H9 (cell line): ENCODE results near the gene ABCF1. TPM values are rescaled to one million over a fixed set of nuclear protein-coding genes. Genes with fewer than 3 reads are reported as not detected.

ENCODE experiments used
- DNase-seq: peaks from one replicate; pipeline ENCODE4 v3.0.0-alpha.2; 2017
- H2AFZ ChIP-seq: one replicate; pipeline ENCODE4 v1.6.1; 2013; ENCODE audit warnings: mild to moderate bottlenecking, low read length, control low read depth, moderate library complexity
- H2AK5ac ChIP-seq: 2 replicates; pipeline ENCODE4 v1.6.1; 2013; ENCODE audit warnings: low read length, control low read depth, mixed read lengths; ENCODE audit not compliant: insufficient read length
- H2BK120ac ChIP-seq: one replicate; pipeline ENCODE4 v1.6.1; 2013; ENCODE audit warnings: low read depth, mild to moderate bottlenecking, low read length, control low read depth, inconsistent platforms; ENCODE audit not compliant: poor library complexity, severe bottlenecking
- H2BK12ac ChIP-seq: 2 replicates; pipeline ENCODE4 v1.6.1; 2013; ENCODE audit warnings: low read length, control low read depth, mixed read lengths, low read depth; ENCODE audit not compliant: insufficient read length
- H2BK15ac ChIP-seq: 2 replicates; pipeline ENCODE4 v1.6.1; 2013; ENCODE audit warnings: low read depth, low read length, control low read depth
- H2BK20ac ChIP-seq: one replicate; pipeline ENCODE4 v1.6.1; 2013; ENCODE audit warnings: low read depth, mild to moderate bottlenecking, low read length, control low read depth, inconsistent platforms; ENCODE audit not compliant: poor library complexity, severe bottlenecking
- H2BK5ac ChIP-seq: 2 replicates; pipeline ENCODE4 v1.6.1; 2013; ENCODE audit warnings: low read length, control low read depth, mixed read lengths; ENCODE audit not compliant: insufficient read length
- H3K14ac ChIP-seq: 2 replicates; pipeline ENCODE4 v1.6.1; 2013; ENCODE audit warnings: low read length, control low read depth; ENCODE audit not compliant: insufficient read depth
- H3K18ac ChIP-seq: 2 replicates; pipeline ENCODE4 v1.6.1; 2013; ENCODE audit warnings: low read depth, mild to moderate bottlenecking, mixed read lengths, low read length, control low read depth; ENCODE audit not compliant: insufficient read length
- H3K23ac ChIP-seq: 2 replicates; pipeline ENCODE4 v1.6.1; 2013; ENCODE audit warnings: low read length, control low read depth, mixed read lengths, low read depth; ENCODE audit not compliant: insufficient read length
- H3K23me2 ChIP-seq: 2 replicates; pipeline ENCODE4 v1.6.1; 2013; ENCODE audit warnings: low read depth, mild to moderate bottlenecking, mixed read lengths, low read length, control low read depth; ENCODE audit not compliant: insufficient read length, poor library complexity, severe bottlenecking
- H3K27ac ChIP-seq: 2 replicates; pipeline ENCODE4 v1.5.1; 2013; ENCODE audit warnings: low read length, control low read depth, mixed read lengths, low read depth; ENCODE audit not compliant: insufficient read length
- H3K27me3 ChIP-seq: 2 replicates; pipeline ENCODE4 v1.6.1; 2013; ENCODE audit warnings: low read length, control low read depth, inconsistent platforms; ENCODE audit not compliant: insufficient read depth
- H3K4ac ChIP-seq: 2 replicates; pipeline ENCODE4 v1.6.1; 2013; ENCODE audit warnings: low read depth, mild to moderate bottlenecking, control low read depth, inconsistent platforms, low read length, moderate library complexity
- H3K4me1 ChIP-seq: 2 replicates; pipeline ENCODE4 v1.6.1; 2013; ENCODE audit warnings: low read length, control low read depth, inconsistent platforms; ENCODE audit not compliant: insufficient read depth
- H3K4me2 ChIP-seq: 2 replicates; pipeline ENCODE4 v1.6.1; 2013; ENCODE audit warnings: low read length, control low read depth, mixed read lengths; ENCODE audit not compliant: insufficient read length, insufficient read depth
- H3K56ac ChIP-seq: 2 replicates; pipeline ENCODE4 v1.6.1; 2013; ENCODE audit warnings: low read depth, mild to moderate bottlenecking, mixed read lengths, low read length, control low read depth; ENCODE audit not compliant: insufficient read length
- H3K79me1 ChIP-seq: 2 replicates; pipeline ENCODE4 v1.6.1; 2013; ENCODE audit warnings: low read depth, mild to moderate bottlenecking, moderate library complexity, low read length, control low read depth, inconsistent platforms; ENCODE audit not compliant: insufficient read depth, poor library complexity, severe bottlenecking
- H3K79me2 ChIP-seq: 2 replicates; pipeline ENCODE4 v1.6.1; 2013; ENCODE audit warnings: low read length, control low read depth, inconsistent platforms; ENCODE audit not compliant: insufficient read depth
- H3K9ac ChIP-seq: 2 replicates; pipeline ENCODE4 v1.6.1; 2013; ENCODE audit warnings: low read length, control low read depth, mixed read lengths; ENCODE audit not compliant: insufficient read length; ENCODE audit errors: extremely low read depth
- H3K9me3 ChIP-seq: one replicate; pipeline ENCODE4 v1.6.1; 2013; ENCODE audit warnings: low read depth, low read length, inconsistent platforms; ENCODE audit not compliant: control insufficient read depth
- H3T11ph ChIP-seq: one replicate; pipeline ENCODE4 v1.6.1; 2013; ENCODE audit warnings: mild to moderate bottlenecking, low read length, control low read depth, inconsistent platforms
- H4K20me1 ChIP-seq: one replicate; pipeline ENCODE4 v1.6.1; 2013; ENCODE audit not compliant: control insufficient read depth, insufficient read length, insufficient read depth
- H4K5ac ChIP-seq: 2 replicates; pipeline ENCODE4 v1.6.1; 2013; ENCODE audit warnings: low read depth, mild to moderate bottlenecking, mixed read lengths, low read length, control low read depth; ENCODE audit not compliant: insufficient read length
- H4K8ac ChIP-seq: replicated peaks from 2 replicates; pipeline ENCODE4 v1.6.1; 2013; ENCODE audit warnings: low read length, control low read depth, mixed read lengths, low read depth; ENCODE audit not compliant: insufficient read length
- H4K91ac ChIP-seq: 2 replicates; pipeline ENCODE4 v1.6.1; 2013; ENCODE audit warnings: low read depth, mild to moderate bottlenecking, moderate library complexity, mixed read lengths, low read length, control low read depth; ENCODE audit not compliant: insufficient read length
- H3K27ac Mint-ChIP-seq, 3 experiments: 2 replicates in 2 of 3; 3 replicates in 1 of 3; pipeline ENCODE4 v1.8.0; 2020 to 2021; ENCODE audit warnings: mixed read lengths in 3 of 3, mild to moderate bottlenecking in 1 of 3, moderate library complexity in 1 of 3
- H3K27me3 Mint-ChIP-seq: 2 replicates; pipeline ENCODE4 v1.8.0; 2021; ENCODE audit warnings: low read depth, mild to moderate bottlenecking, moderate library complexity, mixed read lengths
- H3K36me3 Mint-ChIP-seq, 3 experiments: 2 replicates in 2 of 3; 3 replicates in 1 of 3; pipeline ENCODE4 v1.8.0; 2020 to 2021; ENCODE audit warnings: low read depth in 3 of 3, mixed read lengths in 3 of 3; ENCODE audit not compliant: insufficient read depth in 1 of 3
- H3K4me1 Mint-ChIP-seq, 2 experiments: 2 replicates each; pipeline ENCODE4 v1.8.0; 2020; ENCODE audit warnings: mixed read lengths in 2 of 2
- H3K4me3 Mint-ChIP-seq, 2 experiments: 2 replicates in 1 of 2; 3 replicates in 1 of 2; pipeline ENCODE4 v1.8.0; 2020 to 2021; ENCODE audit warnings: mild to moderate bottlenecking in 2 of 2, mixed read lengths in 2 of 2, moderate library complexity in 1 of 2
- H3K9me3 Mint-ChIP-seq, 2 experiments: 2 replicates in 1 of 2; 3 replicates in 1 of 2; pipeline ENCODE4 v1.8.0; 2020; ENCODE audit warnings: mild to moderate bottlenecking in 2 of 2, mixed read lengths in 2 of 2, moderate library complexity in 1 of 2
- WGBS: extraction: QIAGEN DNeasy Blood & Tissue Kit; methylation state at CpG from one replicate; pipeline ENCODE4 v1.1.7; 2013; ENCODE audit warnings: missing lambda C conversion rate, low lambda C conversion rate, mixed read lengths; ENCODE audit not compliant: insufficient read length; ENCODE audit errors: extremely low coverage; 5-methylcytosine and 5-hydroxymethylcytosine counted together
- total RNA-seq: library from RNA; stranded (reverse); gene quantifications from 2 replicates; pipeline ENCODE4 v1.2.1, GENCODE V29; 2021
- TF ChIP-seq, protein P1 (sequence below): fragments of 200-600 bp; sonication (generic); conservative IDR thresholded peaks from 3 replicates; pipeline ENCODE4 v1.8.0; 2021; ENCODE audit warnings: antibody characterized with exemption, mild to moderate bottlenecking

Gene ABCF1
- total RNA-seq, 1 experiment from 2014 or later: 118 TPM

DNA sequence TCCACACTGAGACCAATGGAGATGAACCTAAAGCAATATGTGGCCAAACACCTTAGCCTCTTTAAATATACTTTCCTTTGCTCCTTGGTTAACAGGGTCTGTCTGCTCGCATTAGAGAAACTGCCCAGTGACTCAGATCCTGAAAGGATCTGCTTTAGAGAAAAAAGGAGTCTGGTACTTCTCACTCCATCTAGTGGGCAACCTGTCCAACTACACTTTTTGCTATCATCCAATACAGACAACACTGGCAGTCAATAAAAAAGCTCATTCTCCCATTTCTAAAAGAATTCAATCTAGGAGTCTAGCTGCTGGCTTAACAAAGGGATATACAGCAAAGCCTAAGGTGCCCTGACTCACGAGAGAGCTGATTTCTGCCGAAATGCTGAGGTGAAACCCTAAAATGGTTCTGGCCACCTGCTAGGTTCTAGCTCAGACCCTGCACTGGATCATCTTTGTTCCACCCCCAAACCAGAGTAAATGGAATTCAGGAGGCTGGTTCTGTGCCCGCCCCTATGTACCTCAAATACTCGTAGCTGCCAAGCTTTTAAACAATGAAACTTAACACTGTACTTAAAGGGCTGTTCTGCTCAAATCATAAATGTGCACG is 26.5 kb upstream of the ABCF1 start:
- no peak overlapping the region for H2BK12ac ChIP-seq
- H3K23me2 ChIP-seq: no peaks in the 10 kb centered on the region
- no peaks in the 10 kb centered on the region for H3K27me3 ChIP-seq
- no peak overlapping the region; a peak in 1 of 7 replicates for H3K27ac Mint-ChIP-seq
- H2BK5ac ChIP-seq: no peak overlapping the region
- H3K36me3 Mint-ChIP-seq: peaks cover 7 to 40% (median 26%) of the 10 kb centered on the region in 3 experiments; a peak in 5 of 7 replicates
- no peaks in the 10 kb centered on the region for H3K79me1 ChIP-seq
- H3K9ac ChIP-seq: no peak overlapping the region
- no peak overlapping the region for H3K56ac ChIP-seq
- 0 out of 2 replicates have a peak, but pooled peaks cover 3% of the 10 kb centered on the region for H3K4me1 ChIP-seq
- H2BK15ac ChIP-seq: no peak overlapping the region
- no peak overlapping the region for H4K5ac ChIP-seq
- no peak overlapping the region for H3K27ac ChIP-seq
- peaks cover 10% of the 10 kb centered on the region in 2 experiments for H3K4me1 Mint-ChIP-seq
- TF ChIP-seq, protein P1, sequence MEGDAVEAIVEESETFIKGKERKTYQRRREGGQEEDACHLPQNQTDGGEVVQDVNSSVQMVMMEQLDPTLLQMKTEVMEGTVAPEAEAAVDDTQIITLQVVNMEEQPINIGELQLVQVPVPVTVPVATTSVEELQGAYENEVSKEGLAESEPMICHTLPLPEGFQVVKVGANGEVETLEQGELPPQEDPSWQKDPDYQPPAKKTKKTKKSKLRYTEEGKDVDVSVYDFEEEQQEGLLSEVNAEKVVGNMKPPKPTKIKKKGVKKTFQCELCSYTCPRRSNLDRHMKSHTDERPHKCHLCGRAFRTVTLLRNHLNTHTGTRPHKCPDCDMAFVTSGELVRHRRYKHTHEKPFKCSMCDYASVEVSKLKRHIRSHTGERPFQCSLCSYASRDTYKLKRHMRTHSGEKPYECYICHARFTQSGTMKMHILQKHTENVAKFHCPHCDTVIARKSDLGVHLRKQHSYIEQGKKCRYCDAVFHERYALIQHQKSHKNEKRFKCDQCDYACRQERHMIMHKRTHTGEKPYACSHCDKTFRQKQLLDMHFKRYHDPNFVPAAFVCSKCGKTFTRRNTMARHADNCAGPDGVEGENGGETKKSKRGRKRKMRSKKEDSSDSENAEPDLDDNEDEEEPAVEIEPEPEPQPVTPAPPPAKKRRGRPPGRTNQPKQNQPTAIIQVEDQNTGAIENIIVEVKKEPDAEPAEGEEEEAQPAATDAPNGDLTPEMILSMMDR: peak; percentile 75
- WGBS: no CpG with 5 or more reads among the region's 6 CpGs
- H2BK120ac ChIP-seq: no peak overlapping the region
- H4K91ac ChIP-seq: no peak overlapping the region
- no peaks in the 10 kb centered on the region for H3K9me3 ChIP-seq
- no peak overlapping the region for H4K8ac ChIP-seq
- no peak overlapping the region for H3K4me3 Mint-ChIP-seq
- no peak overlapping the region for H3K4me2 ChIP-seq
- no peak overlapping the region for H3K18ac ChIP-seq
- no peaks in the 10 kb centered on the region; the same call in 1 of the 2 replicates for H3K27me3 Mint-ChIP-seq
- H3K4ac ChIP-seq: no peak overlapping the region
- H3K79me2 ChIP-seq: no peaks in the 10 kb centered on the region
- H2AK5ac ChIP-seq: no peak overlapping the region
- no peaks in the 10 kb centered on the region; a peak in 1 of 5 replicates for H3K9me3 Mint-ChIP-seq
- no peak overlapping the region for H2BK20ac ChIP-seq
- no peak overlapping the region for H3K23ac ChIP-seq
- DNase-seq: no peak
- H4K20me1 ChIP-seq: no peaks in the 10 kb centered on the region
- H2AFZ ChIP-seq: no peak overlapping the region
- no peak overlapping the region for H3K14ac ChIP-seq
- no peak overlapping the region for H3T11ph ChIP-seq
